ENCODE data around the gene WDR18.

Gene WDR18

DNA sequence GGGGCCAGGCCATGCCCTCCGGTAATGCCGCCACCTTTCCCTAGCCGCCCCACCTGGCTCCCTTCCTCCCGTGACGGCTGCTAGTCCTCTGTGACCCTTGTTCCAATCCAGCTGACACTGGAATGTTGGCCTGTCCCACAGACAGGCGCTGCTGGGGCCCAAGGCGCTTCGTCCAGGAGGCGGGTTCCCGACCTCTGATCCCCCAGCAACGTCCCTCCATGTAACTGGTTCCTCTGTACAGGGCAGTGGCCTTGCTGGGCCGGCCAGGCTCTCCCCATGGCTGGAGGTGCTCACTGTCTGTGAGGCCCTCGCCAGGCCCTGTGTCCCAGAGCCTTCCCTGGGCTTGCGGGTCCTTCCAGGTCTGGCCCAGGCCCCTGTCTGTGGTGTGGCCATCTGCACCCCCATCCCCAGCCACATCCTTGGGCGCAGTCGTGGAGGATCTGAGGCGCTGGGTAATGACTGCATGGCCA lies 9.3 kb downstream of the WDR18 start:
- DNase-seq, result no peak

DNA sequence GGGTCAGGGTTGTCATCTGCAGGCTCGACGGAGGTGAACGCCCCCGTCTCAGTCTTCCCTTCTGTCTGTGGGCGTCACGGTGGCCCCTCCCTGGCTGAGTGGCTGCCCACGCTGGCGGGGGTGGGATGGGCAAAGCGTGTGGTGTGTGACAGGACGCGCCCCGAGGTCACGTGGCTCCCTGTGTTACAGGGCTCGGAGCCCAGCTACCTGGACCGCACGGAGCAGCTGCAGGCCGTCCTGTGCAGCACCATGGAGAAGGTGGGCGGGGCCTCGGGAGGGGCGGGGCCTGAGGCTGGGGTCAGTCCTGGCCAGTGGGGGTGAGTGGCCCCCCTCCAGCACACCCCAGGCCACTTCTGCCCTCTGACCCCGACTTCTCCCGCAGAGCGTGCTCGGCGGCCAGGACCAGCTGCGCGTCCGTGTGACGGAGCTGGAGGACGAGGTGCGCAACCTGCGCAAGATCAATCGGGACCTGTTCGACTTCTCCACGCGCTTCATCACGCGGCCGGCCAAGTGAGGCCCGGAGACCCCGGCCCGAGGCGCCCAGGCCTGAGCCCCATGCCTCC lies 9.8 kb downstream of the WDR18 start:
- DNase-seq, result no peak

DNA sequence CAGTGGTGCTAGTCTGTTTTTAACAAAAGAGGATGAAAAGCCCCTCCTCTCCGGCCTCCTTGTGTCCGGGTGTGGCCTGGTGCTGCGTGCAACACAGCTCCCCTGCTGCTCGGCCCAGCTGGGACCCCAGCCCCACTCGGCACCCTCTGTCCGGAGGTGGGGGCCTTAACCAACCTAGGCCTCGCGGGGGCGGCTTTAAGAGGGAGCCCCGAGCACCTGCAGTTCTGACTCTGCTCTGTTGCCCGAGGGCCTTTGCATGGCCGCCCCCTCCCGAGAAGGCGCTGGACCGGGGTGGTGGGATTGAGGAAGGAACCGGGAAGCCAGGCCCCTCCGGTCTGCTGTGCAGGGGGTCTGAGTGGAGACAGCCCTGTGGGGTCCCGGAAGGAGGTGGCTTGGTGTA lies 10.4 kb downstream of the WDR18 start:
- no peak for DNase-seq

DNA sequence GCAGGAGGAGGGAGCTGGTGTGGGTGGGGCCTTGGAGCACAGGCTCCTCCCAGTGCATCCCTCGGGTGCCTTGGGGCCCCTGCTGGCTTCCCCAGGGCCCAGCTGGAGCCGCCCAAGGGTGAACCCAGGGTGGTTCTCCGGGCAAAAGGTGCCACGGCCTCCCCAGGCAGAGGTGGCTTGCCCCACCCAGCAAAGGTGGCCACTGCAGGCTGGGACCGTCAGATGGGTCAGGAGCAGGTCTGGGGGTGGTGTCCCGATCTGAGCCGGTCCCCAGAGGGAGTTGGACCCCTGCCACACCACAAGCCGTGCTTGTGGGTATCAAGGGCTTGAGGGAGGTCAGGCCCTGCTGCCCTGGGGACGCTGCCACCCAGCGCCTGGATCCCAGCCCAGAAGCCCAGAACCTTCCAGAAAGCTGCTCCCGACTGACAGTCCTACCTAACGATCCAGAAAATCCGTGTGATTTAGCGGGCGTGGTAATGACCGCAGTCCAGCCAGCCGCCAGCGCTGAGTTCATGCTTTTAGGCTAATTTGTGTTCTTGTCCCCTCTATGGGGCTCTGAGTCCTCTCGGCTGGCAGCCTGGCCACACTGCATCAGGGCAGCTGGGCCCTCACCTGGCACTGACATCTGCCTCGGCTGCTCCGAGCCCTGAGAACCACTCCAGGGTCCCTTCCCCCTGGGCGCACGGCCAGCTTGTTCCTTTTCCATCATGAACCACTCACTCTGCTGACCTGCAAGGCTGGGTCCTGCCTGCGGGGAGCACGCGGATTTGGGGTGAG lies 11.1 kb downstream of the WDR18 start:
- DNase-seq, result no peak

DNA sequence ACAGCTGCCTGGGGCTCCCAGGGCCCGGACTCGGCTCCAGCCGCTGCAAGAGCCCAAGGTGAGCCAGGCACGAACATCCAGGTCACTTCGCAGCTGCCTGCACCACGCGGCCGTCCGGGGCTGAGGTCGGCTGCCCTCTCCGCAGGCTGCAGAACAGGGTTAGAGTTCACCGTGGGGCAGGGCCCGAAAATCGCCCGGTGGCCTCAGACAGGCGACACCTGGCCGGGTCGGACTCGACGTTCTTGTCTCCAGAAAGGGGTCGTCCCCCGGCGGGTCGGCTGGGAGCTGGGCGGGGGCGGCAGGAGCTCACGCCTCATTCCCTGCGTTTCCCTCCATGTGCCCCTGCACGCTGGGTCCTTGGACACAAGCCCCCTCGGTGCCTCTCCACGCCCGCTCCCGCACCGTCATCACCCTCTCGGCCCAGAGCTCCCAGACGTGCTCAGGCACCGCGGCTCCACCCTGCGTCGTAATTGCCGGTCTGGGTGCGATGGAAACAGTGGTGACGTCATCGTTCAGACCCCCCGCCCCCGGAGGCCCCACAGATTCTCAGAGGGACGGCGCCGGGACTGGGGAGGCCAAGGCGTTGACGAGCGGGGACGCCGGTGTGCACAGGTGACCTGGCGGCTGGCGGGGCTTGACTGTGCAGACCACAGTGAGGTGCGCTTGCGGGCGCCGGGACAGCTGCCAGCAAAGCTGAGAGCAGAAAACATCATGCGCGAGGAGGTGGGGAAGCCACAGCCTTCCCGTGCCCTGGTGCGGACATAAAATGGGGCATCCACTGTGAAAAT lies 12.1 kb downstream of the WDR18 start:
- DNase-seq, result peak; percentile 87

DNA sequence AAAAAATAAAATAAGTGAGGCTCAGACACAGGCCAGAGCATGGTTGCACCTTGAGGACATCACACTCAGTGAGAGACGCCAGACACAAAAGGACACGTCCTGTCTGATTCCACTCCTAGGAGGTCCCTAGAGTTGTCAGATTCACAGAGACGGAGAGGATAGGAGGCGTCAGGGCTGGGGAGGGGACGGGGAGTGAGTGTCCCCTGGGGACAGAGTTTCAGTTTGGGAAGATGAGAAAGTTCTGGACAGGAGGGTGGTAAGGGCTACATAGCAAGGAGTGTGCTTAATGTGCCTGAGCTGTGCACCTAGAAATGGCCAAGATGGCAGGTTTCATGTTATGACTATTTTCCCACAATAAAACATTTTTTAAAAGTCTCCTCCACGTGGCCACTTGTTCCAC lies 13.9 kb downstream of the WDR18 start:
- no peak for DNase-seq

DNA sequence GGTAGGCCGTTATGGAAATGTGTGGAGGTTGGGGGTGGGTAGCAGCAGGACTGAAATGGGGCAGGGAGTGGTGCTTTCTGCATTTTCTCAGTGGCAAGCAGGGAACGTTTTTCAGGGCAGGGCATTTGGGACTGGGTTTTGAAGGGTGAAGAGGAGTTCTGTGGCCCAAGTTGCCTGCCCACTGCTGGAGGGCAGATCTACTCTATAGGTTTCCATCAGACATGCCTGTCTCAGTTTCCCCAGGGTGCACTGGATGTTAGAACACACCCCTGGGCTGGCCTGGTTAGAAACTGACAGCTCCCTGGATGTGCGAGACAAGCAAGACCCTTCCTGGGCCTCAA lies 15.2 kb downstream of the WDR18 start:
- no peak for DNase-seq

DNA sequence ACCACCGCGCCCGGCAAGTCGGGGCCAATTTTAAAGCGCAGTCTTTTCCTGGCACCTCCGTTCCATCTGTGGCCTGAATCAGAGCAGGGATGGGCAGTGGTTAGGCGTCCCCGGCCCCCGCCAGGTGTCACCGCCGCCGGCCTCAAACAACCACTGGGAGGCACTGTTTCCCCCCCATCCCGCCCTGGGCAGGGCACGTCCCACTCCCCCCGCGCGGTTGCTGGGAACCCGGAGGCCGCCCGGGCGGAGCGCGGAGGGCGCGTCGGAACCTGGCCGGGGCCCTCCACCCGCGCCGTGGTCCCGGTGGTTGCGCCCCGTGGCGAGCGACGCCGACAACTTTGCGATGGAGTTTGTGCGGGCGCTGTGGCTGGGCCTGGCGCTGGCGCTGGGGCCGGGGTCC lies 15.9 kb downstream of the WDR18 start, which contains the start of gene GRIN3B:
GRIN3B (plus strand) TSS at position 325 of the 400 bp plus-strand sequence; CDS start at position 344, 19 bp downstream.
- peak; percentile 74 for DNase-seq

DNA sequence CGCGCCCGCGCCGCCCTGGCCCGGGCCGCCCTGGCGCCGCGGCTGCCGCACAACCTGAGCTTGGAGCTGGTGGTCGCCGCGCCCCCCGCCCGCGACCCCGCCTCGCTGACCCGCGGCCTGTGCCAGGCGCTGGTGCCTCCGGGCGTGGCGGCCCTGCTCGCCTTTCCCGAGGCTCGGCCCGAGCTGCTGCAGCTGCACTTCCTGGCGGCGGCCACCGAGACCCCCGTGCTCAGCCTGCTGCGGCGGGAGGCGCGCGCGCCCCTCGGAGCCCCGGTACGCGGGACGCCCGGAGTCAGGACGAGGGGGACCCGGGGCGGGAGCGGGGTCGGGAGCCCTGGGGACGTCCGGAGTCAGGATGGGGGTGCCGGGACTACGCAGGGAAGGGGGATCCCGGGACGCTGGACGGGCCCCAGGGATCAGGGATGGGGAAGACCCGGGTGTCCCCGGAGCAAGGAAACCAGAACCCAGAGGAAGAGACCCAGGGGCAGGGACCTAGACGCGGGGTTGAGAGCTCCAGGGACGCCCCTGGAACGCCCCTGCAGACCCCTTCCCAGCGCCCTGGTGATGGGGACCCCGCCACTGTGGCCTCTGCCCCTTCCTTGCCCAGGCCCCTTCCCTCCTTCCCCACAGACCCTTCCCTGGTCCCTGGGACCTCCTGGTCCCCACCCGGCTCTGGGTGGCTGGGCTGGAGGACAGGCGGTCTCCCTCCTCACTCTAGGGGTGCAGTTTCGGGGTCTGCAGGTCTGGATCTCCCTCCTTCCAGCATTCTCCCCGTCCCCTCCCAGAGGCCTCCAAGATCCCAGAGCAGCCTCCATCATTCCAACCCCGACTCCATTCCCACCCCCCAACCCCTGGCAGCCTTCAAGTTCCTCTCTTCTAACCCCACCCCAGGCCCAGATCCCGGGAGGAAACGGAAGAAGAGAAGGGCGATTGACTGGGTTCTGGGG lies 16.7 kb downstream of the WDR18 start:
- no peak for DNase-seq

DNA sequence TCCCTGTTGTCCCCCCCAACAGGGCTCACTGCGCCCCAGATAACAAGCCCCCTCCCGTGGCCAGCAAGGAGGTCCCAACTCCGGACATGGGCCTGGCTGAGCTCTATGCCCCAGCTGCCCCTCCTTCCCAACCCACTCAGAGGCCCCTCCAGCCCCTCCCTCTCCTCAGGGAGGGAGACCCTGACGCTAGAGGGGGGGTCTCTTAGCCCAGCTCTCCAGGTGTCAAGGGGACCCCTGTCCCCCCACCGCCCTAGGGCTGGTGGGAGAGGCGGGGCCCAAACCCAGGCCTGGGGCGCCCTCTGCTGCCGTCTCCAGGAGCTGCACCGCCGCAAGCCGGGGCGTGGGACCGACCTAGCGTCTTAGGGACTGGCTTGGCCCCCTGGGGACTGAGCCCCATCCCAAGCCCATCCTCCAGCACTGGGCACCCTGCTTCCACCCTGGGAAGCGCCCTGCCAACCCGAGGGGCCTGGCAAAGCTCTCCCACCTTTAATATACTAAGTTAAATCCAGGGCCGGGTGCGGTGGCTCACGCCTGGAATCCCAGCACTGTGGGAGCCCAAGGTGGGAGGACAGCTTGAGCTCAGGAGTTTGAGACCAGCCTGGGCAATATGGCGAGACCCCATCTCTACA lies 17.5 kb downstream of the WDR18 start:
- peak; percentile 70 for DNase-seq

DNA sequence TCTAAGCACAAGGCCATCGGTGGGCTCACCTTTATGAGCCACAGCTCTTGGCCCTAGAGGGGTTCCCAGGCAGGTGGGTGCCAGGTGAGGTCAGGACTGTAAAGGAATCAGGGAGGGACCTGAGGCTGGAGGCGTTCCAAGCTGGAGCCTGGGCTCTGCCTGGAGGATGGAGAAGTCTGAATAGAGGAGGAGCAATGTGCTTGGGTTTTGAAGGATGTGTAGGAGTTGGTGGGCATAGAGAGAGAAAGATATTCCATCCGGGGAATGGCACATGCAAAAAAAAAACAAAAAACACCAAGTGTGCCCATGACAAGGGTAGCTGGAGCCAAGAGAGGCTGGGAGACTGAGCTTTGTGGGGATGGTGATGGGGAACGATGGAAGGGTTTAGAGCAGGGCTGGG lies 18.5 kb downstream of the WDR18 start:
- DNase-seq, result no peak

DNA sequence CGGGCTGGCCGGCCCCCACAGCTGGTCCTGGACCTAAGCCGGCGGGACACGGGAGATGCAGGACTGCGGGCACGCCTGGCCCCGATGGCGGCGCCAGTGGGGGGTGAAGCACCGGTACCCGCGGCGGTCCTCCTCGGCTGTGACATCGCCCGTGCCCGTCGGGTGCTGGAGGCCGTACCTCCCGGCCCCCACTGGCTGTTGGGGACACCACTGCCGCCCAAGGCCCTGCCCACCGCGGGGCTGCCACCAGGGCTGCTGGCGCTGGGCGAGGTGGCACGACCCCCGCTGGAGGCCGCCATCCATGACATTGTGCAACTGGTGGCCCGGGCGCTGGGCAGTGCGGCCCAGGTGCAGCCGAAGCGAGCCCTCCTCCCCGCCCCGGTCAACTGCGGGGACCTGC lies 19.1 kb downstream of the WDR18 start:
- no peak for DNase-seq

DNA sequence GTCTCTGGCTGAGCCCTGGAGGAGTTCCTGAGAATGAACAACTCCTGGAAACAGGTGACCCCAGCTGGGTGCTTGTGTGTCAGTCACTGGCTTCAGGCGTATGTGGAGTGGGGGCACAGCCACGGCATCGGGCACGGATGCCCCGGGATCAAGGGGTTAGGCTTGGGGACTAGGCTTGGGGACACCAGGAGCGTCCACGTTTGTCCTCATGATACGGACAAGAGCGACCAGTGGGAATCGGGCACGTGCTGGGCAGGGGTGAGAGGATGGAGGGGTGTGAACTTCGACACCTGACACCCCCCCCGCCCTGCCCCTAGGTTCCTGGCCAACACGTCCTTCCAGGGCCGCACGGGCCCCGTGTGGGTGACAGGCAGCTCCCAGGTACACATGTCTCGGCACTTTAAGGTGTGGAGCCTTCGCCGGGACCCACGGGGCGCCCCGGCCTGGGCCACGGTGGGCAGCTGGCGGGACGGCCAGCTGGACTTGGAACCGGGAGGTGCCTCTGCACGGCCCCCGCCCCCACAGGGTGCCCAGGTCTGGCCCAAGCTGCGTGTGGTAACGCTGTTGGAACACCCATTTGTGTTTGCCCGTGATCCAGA lies 20.2 kb downstream of the WDR18 start:
- no peak for DNase-seq

DNA sequence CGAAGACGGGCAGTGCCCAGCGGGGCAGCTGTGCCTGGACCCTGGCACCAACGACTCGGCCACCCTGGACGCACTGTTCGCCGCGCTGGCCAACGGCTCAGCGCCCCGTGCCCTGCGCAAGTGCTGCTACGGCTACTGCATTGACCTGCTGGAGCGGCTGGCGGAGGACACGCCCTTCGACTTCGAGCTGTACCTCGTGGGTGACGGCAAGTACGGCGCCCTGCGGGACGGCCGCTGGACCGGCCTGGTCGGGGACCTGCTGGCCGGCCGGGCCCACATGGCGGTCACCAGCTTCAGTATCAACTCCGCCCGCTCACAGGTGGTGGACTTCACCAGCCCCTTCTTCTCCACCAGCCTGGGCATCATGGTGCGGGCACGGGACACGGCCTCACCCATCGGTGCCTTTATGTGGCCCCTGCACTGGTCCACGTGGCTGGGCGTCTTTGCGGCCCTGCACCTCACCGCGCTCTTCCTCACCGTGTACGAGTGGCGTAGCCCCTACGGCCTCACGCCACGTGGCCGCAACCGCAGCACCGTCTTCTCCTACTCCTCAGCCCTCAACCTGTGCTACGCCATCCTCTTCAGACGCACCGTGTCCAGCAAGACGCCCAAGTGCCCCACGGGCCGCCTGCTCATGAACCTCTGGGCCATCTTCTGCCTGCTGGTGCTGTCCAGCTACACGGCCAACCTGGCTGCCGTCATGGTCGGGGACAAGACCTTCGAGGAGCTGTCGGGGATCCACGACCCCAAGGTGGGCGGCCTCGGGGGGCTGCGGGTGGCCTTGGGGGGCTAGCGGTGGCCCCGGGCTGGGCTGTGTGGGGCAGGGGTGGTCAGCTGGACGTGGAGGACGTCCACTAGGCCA lies 20.9 kb downstream of the WDR18 start:
- no peak for DNase-seq

DNA sequence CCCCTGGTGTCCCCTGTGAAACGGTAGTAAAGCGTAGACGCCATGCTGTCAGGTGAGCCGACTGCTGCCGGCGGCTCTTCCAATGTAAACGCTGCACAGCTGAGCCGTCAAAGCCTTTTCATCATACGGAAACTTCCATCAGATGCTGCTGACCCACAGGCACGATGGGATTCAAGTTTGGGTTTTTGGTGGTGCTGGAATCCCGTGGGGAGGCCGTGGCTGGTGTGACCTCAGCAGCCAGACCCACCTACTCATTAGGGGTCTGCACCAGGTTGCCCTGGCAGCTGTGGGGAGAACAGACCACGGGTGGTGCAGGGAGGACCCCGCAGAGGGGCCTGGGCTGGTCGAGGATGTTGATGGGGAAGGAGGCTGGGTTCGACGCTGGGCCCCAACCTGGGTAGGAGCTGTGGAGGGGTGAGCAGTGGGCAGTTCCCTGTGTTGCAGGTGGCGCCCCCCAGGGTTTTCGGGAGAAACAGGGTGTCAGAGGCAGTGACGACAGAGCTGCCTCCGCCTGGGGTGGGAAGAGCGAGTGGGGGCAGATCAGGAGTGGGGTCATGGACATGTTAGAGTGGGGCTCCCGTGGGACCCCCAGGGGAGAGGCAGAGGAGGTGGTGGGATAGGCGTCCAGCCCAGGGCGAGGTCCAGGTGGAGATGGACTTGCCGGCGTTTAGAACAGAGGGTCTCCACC lies 22.7 kb downstream of the WDR18 start:
- no peak for DNase-seq

DNA sequence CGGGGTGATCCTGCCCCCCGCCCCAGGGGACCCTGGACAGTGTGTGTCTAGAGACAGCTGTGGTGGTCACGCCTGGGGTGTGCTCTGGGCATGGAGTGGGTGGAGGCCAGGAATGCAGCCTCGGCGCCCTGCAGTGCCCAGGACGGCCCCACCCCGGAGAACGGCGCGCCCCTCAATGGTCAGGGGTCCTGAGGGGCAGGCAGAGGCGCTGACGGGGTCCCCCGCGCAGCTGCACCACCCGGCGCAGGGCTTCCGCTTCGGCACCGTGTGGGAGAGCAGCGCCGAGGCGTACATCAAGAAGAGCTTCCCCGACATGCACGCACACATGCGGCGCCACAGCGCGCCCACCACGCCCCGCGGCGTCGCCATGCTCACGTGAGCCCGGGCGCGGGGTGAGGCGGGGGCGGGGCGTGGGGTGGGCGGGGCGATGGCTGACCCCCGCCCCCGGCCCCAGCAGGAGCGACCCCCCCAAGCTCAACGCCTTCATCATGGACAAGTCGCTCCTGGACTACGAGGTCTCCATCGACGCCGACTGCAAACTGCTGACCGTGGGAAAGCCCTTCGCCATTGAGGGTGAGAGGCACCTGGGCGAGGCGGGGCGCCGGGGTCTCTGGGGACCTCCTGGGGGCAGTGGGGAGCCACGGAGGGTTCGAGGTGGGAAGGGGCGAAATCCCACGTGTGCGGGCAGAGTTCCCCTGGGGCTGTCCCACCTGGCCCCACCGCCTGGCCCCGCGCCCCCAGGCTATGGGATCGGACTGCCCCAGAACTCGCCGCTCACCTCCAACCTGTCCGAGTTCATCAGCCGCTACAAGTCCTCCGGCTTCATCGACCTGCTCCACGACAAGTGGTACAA lies 23.5 kb downstream of the WDR18 start:
- DNase-seq, result no peak

DNA sequence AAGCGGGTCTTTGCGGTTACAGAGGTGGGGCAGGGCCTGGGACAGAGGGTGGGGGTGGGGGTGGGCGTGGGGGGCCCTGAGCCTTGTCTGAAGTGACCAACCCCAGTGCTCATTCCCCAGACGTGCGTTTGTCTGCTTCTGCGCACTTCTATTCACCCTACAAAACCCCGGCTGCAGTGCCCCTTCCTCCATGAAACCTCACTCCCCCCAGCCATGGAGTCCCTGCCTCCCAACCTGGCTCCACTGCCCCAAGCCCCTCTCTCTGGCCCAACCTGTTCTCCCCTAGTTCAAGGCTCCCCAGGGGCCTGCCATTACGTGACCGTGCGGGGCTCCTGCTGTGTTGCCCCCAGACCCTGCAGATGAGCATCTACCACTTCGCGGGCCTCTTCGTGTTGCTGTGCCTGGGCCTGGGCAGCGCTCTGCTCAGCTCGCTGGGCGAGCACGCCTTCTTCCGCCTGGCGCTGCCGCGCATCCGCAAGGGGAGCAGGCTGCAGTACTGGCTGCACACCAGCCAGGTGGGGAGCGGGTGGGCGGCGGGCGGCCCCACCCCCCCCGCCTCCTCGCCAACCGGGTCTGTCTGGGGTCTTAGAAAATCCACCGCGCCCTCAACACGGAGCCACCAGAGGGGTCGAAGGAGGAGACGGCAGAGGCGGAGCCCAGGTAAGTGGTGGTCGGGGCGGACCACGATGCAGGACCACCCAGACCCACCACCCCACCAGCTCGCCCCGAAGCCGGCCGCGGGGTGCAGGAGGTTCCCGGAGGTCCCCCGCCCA lies 24.3 kb downstream of the WDR18 start:
- no peak for DNase-seq

Measured in CD4-positive, alpha-beta T cell treated with Interleukin-21 for 1 hour (primary cell).